Endodermal cell (in vitro differentiated cells): Measurements from ENCODE around the gene APCDD1L. TPM values are rescaled to one million over a fixed set of nuclear protein-coding genes. Genes with fewer than 3 reads are reported as not detected.

Experiments used
- DNase-seq: peaks from one replicate; pipeline ENCODE4 v3.0.0-alpha.2; 2017
- H3K27ac ChIP-seq: 2 replicates; pipeline ENCODE4 v1.5.1; 2013; ENCODE audit warnings: mild to moderate bottlenecking, low read depth, low read length, moderate library complexity
- H3K27me3 ChIP-seq: 2 replicates; pipeline ENCODE4 v1.6.1; 2013; ENCODE audit warnings: mild to moderate bottlenecking, low read length, moderate library complexity; ENCODE audit not compliant: insufficient read depth, control insufficient read depth, poor library complexity, severe bottlenecking
- H3K36me3 ChIP-seq: 2 replicates; pipeline ENCODE4 v1.7.0; 2013; ENCODE audit warnings: mild to moderate bottlenecking, low read length, moderate library complexity; ENCODE audit not compliant: control insufficient read depth, insufficient read depth
- H3K4me1 ChIP-seq: one replicate; pipeline ENCODE4 v1.7.0; 2013; ENCODE audit warnings: low read length; ENCODE audit not compliant: control insufficient read depth, insufficient read depth
- H3K4me3 ChIP-seq: 2 replicates; pipeline ENCODE4 v1.5.1; 2013; ENCODE audit warnings: mild to moderate bottlenecking, low read length, moderate library complexity
- H3K9ac ChIP-seq: 2 replicates; pipeline ENCODE4 v1.6.1; 2013; ENCODE audit warnings: mild to moderate bottlenecking, low read length, moderate library complexity; ENCODE audit not compliant: poor library complexity, severe bottlenecking; ENCODE audit errors: extremely low read depth
- H3K9me3 ChIP-seq: 2 replicates; pipeline ENCODE4 v1.6.1; 2013; ENCODE audit warnings: mild to moderate bottlenecking, low read length, moderate library complexity; ENCODE audit not compliant: control insufficient read depth
- H3K27ac Mint-ChIP-seq: 2 replicates; pipeline ENCODE4 v1.8.0; 2020; ENCODE audit warnings: mixed read lengths
- H3K27me3 Mint-ChIP-seq: 2 replicates; pipeline ENCODE4 v1.8.0; 2021; ENCODE audit warnings: mild to moderate bottlenecking, mixed read lengths; ENCODE audit not compliant: insufficient read depth
- H3K36me3 Mint-ChIP-seq: 2 replicates; pipeline ENCODE4 v1.8.0; 2020; ENCODE audit warnings: low read depth, mixed read lengths
- H3K4me1 Mint-ChIP-seq: 2 replicates; pipeline ENCODE4 v1.8.0; 2020; ENCODE audit warnings: mixed read lengths
- H3K4me3 Mint-ChIP-seq: 2 replicates; pipeline ENCODE4 v1.8.0; 2020; ENCODE audit warnings: mild to moderate bottlenecking, moderate library complexity, mixed read lengths
- H3K9me3 Mint-ChIP-seq: 2 replicates; pipeline ENCODE4 v1.8.0; 2020; ENCODE audit warnings: mild to moderate bottlenecking, mixed read lengths
- WGBS, 2 experiments: methylation state at CpG; one replicate each; pipeline versions ENCODE4 v1.1.5 to v1.1.7; 2013; ENCODE audit warnings: missing lambda C conversion rate in 2 of 2, mixed read lengths in 1 of 2; ENCODE audit not compliant: insufficient coverage in 1 of 2, insufficient read length in 1 of 2; 5-methylcytosine and 5-hydroxymethylcytosine counted together
- total RNA-seq, 2 donors: library from RNA; stranded (reverse); fragmentation: NEBNext Ultra II Directional in 1 of 2; extraction: Animal tissue kit (Norgen Biotek cat#: 25700) in 1 of 2; gene quantifications; 2 replicates in 1 of 2; 3 replicates in 1 of 2; pipeline ENCODE4 v1.2.1, GENCODE V29; 2021
- TF ChIP-seq, protein P1 (sequence below): fragments of 200-600 bp; sonication (generic); conservative IDR thresholded peaks from 2 replicates; pipeline ENCODE4 v1.5.0; 2021; ENCODE audit warnings: antibody characterized with exemption, mild to moderate bottlenecking

The APCDD1L gene
- total RNA-seq, 2 donors from 2014 or later, result 6.4 TPM

GRCh38 chr20:58432186-58432954 is 82.8 kb downstream of the APCDD1L start:
- TF ChIP-seq, protein P1, sequence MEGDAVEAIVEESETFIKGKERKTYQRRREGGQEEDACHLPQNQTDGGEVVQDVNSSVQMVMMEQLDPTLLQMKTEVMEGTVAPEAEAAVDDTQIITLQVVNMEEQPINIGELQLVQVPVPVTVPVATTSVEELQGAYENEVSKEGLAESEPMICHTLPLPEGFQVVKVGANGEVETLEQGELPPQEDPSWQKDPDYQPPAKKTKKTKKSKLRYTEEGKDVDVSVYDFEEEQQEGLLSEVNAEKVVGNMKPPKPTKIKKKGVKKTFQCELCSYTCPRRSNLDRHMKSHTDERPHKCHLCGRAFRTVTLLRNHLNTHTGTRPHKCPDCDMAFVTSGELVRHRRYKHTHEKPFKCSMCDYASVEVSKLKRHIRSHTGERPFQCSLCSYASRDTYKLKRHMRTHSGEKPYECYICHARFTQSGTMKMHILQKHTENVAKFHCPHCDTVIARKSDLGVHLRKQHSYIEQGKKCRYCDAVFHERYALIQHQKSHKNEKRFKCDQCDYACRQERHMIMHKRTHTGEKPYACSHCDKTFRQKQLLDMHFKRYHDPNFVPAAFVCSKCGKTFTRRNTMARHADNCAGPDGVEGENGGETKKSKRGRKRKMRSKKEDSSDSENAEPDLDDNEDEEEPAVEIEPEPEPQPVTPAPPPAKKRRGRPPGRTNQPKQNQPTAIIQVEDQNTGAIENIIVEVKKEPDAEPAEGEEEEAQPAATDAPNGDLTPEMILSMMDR, result no peak
- H3K36me3 ChIP-seq, result peaks cover 49% of the 10 kb centered on the region
- no peaks in the 10 kb centered on the region for H3K27me3 ChIP-seq
- Mint-ChIP-seq H3K4me1 (peaks cover 22% of the 10 kb centered on the region), H3K27me3 (no peaks in the 10 kb centered on the region), H3K27ac (no peak overlapping the region), H3K36me3 (peaks cover 29% of the 10 kb centered on the region), H3K9me3 (no peaks in the 10 kb centered on the region), H3K4me3 (no peak overlapping the region)
- no peaks in the 10 kb centered on the region for H3K4me1 ChIP-seq
- H3K9ac ChIP-seq, result no peak overlapping the region
- no peak for DNase-seq
- WGBS, 2 experiments, result 89 to 91% methylated on average over 3 of the region's 3 CpGs
- H3K4me3 ChIP-seq, result no peak overlapping the region
- no peaks in the 10 kb centered on the region for H3K9me3 ChIP-seq
- no peak overlapping the region for H3K27ac ChIP-seq

GRCh38 chr20:58431134-58431533 is 84.1 kb downstream of the APCDD1L start:
- Mint-ChIP-seq H3K9me3 (no peaks in the 10 kb centered on the region), H3K27me3 (no peaks in the 10 kb centered on the region), H3K27ac (no peak overlapping the region), H3K4me1 (peaks cover 22% of the 10 kb centered on the region), H3K36me3 (peaks cover 26% of the 10 kb centered on the region), H3K4me3 (no peak overlapping the region)
- no peak overlapping the region for H3K27ac ChIP-seq
- no peak overlapping the region for H3K4me3 ChIP-seq
- H3K4me1 ChIP-seq, result no peaks in the 10 kb centered on the region
- peaks cover 56% of the 10 kb centered on the region for H3K36me3 ChIP-seq
- H3K27me3 ChIP-seq, result no peaks in the 10 kb centered on the region
- TF ChIP-seq, protein P1, result no peak
- no peaks in the 10 kb centered on the region for H3K9me3 ChIP-seq
- H3K9ac ChIP-seq, result no peak overlapping the region
- no peak for DNase-seq
- WGBS, 2 experiments, result 95 to 100% methylated on average over 1 to 2 of the region's 2 CpGs

GRCh38 chr20:58429303-58429702 is 85.9 kb downstream of the APCDD1L start:
- 93 to 94% methylated on average over 7 of the region's 7 CpGs for WGBS, 2 experiments
- DNase-seq, result no peak
- TF ChIP-seq, protein P1, result peak; percentile 58
- Mint-ChIP-seq H3K27ac (no peak overlapping the region), H3K27me3 (no peaks in the 10 kb centered on the region), H3K36me3 (peaks cover 26% of the 10 kb centered on the region), H3K4me1 (peaks cover 28% of the 10 kb centered on the region), H3K4me3 (no peak overlapping the region), H3K9me3 (no peaks in the 10 kb centered on the region)
- H3K4me1 ChIP-seq, result peaks cover under 1% of the 10 kb centered on the region
- no peaks in the 10 kb centered on the region for H3K27me3 ChIP-seq
- H3K36me3 ChIP-seq, result peaks cover 42% of the 10 kb centered on the region
- H3K9ac ChIP-seq, result no peak overlapping the region
- H3K27ac ChIP-seq, result no peak overlapping the region
- no peaks in the 10 kb centered on the region for H3K9me3 ChIP-seq
- no peak overlapping the region for H3K4me3 ChIP-seq
